ENCODE results near the gene OGT.
"Not testable (repeated sequence)": the region's sequence is repeated elsewhere in the genome, so short reads cannot be mapped to it uniquely, and the experiment has no call there.

OGT gene

GRCh38 chrX:71604141-71604540 is 71.2 kb downstream of the OGT start:
- TF ChIP-seq CTCF (IDR thresholded peaks at IDR 0.05; ENCODE audit: extremely low read depth, insufficient read depth, missing control alignments): no peak
- in situ Hi-C loops (cut with MboI; ENCODE audit: low pct_unique_long_range_greater_than_20kb, low sequenced_read_pairs, unreplicated experiment): no loop called here
- no peak for DNase-seq (ENCODE audit: low spot score)

GRCh38 chrX:71604796-71605568 is 72.1 kb downstream of the OGT start:
- no peak for TF ChIP-seq CTCF (IDR thresholded peaks at IDR 0.05; ENCODE audit: extremely low read depth, insufficient read depth, missing control alignments)
- in situ Hi-C loops (cut with MboI; ENCODE audit: low pct_unique_long_range_greater_than_20kb, low sequenced_read_pairs, unreplicated experiment): no loop called here
- DNase-seq (ENCODE audit: low spot score): no peak

- no peak for DNase-seq (ENCODE audit: low spot score)
- in situ Hi-C loops (cut with MboI; ENCODE audit: low pct_unique_long_range_greater_than_20kb, low sequenced_read_pairs, unreplicated experiment): no loop called here
- TF ChIP-seq CTCF (IDR thresholded peaks at IDR 0.05; ENCODE audit: extremely low read depth, insufficient read depth, missing control alignments): no peak
These were observed 73.8 kb downstream of the OGT start for GRCh38 chrX:71606536-71607216.

GRCh38 chrX:71607488-71607887 is 74.6 kb downstream of the OGT start:
- no peak for TF ChIP-seq CTCF (IDR thresholded peaks at IDR 0.05; ENCODE audit: extremely low read depth, insufficient read depth, missing control alignments)
- in situ Hi-C loops (cut with MboI; ENCODE audit: low pct_unique_long_range_greater_than_20kb, low sequenced_read_pairs, unreplicated experiment): no loop called here
- DNase-seq (ENCODE audit: low spot score): no peak

- no peak for TF ChIP-seq CTCF (IDR thresholded peaks at IDR 0.05; ENCODE audit: extremely low read depth, insufficient read depth, missing control alignments)
- DNase-seq (ENCODE audit: low spot score): no peak
- in situ Hi-C loops (cut with MboI; ENCODE audit: low pct_unique_long_range_greater_than_20kb, low sequenced_read_pairs, unreplicated experiment): no loop called here
These were observed 76.3 kb downstream of the OGT start for GRCh38 chrX:71609095-71609750.

- DNase-seq (ENCODE audit: low spot score); in situ Hi-C loops (cut with MboI; ENCODE audit: low pct_unique_long_range_greater_than_20kb, low sequenced_read_pairs, unreplicated experiment): not testable (repeated sequence)
These were observed 78.8 kb downstream of the OGT start for GRCh38 chrX:71611736-71612135.

- in situ Hi-C loops (cut with MboI; ENCODE audit: low pct_unique_long_range_greater_than_20kb, low sequenced_read_pairs, unreplicated experiment): no loop called here
- no peak for DNase-seq (ENCODE audit: low spot score)
- no peak for TF ChIP-seq CTCF (IDR thresholded peaks at IDR 0.05; ENCODE audit: extremely low read depth, insufficient read depth, missing control alignments)
These were observed 79.4 kb downstream of the OGT start for GRCh38 chrX:71612256-71612655.
